GM12878 (cell line): ENCODE data around the gene MAGIX. TPM values are rescaled to one million over a fixed set of nuclear protein-coding genes. Genes with fewer than 3 reads are reported as not detected.

Experiments used
- ATAC-seq: fragments of 200-7000 bp; cut with Tn5 transposase; 3 replicates; pipeline ENCODE4 v1.9.1; 2020; ENCODE audit warnings: mild to moderate bottlenecking, moderate library complexity
- BruUV-seq: library from RNA; stranded (reverse); fragments of 400-500 nt; replicated peaks from 2 replicates; lab custom pipeline; 2021; lab: Mats Ljungman, UMichigan
- CTCF ChIA-PET: fragments of 300-600 bp; sonication (Branson Sonifier 250); formaldehyde crosslinking; extraction: SDS; loops from one replicate; lab custom pipeline; 2021; ENCODE audit warnings: inconsistent platforms; lab: Yijun Ruan, JAX
- POLR2A ChIA-PET: fragments of 350-600 bp; formaldehyde crosslinking; extraction: SDS; loops from one replicate; lab custom pipeline; 2021; ENCODE audit warnings: inconsistent platforms; lab: Charles Lee
- RAD21 ChIA-PET: fragments of 300-600 bp; sonication (Branson Sonifier 250); formaldehyde crosslinking; loops from one replicate; lab custom pipeline; 2023; ENCODE audit warnings: antibody characterized with exemption; ENCODE audit not compliant: unreplicated experiment; lab: Charles Lee
- SMC1A ChIA-PET: fragments of 300-600 bp; sonication (Branson Sonifier 250); formaldehyde crosslinking; loops from one replicate; lab custom pipeline; 2023; ENCODE audit not compliant: unreplicated experiment, uncharacterized antibody; lab: Charles Lee
- DNase-seq: peaks from one replicate; pipeline ENCODE4 v3.0.0-alpha.2; 2011; ENCODE audit warnings: low read depth, low spot score
- FAIRE-seq: peaks from 3 replicates; lab custom pipeline; 2011; peaks lifted over from hg19 to GRCh38; lab: Jason Lieb, UNC
- H2AFZ ChIP-seq: 2 replicates; pipeline ENCODE4 v1.6.0; 2011; ENCODE audit warnings: low read depth, low read length, control low read depth; ENCODE audit not compliant: control insufficient read depth
- H3K27ac ChIP-seq: 2 replicates; pipeline ENCODE4 v1.5.1; 2011; ENCODE audit warnings: control low read depth; ENCODE audit not compliant: control insufficient read depth, insufficient read depth
- H3K27me3 ChIP-seq, 2 experiments: replicated peaks in 1 of 2; 2 replicates each; pipeline versions ENCODE4 v1.6.0 to v1.6.1; 2011; ENCODE audit warnings: low read length in 1 of 2; ENCODE audit not compliant: control insufficient read depth in 2 of 2, insufficient read depth in 2 of 2
- H3K36me3 ChIP-seq, 2 experiments: 2 replicates each; pipeline ENCODE4 v1.5.1; 2011; ENCODE audit warnings: low read length in 1 of 2; ENCODE audit not compliant: control insufficient read depth in 2 of 2, insufficient read depth in 2 of 2
- H3K4me1 ChIP-seq: 2 replicates; pipeline ENCODE4 v1.6.1; 2011; ENCODE audit warnings: mild to moderate bottlenecking, low read length, moderate library complexity, mixed read lengths; ENCODE audit not compliant: control insufficient read depth, insufficient read depth
- H3K4me2 ChIP-seq: 2 replicates; pipeline ENCODE4 v1.6.0; 2011; ENCODE audit warnings: control low read depth; ENCODE audit not compliant: control insufficient read depth, insufficient read depth
- H3K4me3 ChIP-seq: fragments of 200-600 bp; sonication (generic); 2 replicates; pipeline ENCODE4 v1.5.1; 2016
- H3K79me2 ChIP-seq: 2 replicates; pipeline ENCODE4 v1.6.0; 2011; ENCODE audit warnings: low read length; ENCODE audit not compliant: control insufficient read depth, insufficient read depth
- H3K9ac ChIP-seq: 2 replicates; pipeline ENCODE4 v1.8.0; 2011; ENCODE audit warnings: low read length, control low read depth, mixed read lengths; ENCODE audit not compliant: control insufficient read depth, insufficient read depth
- H3K9me3 ChIP-seq: replicated peaks from 3 replicates; pipeline ENCODE4 v1.5.1; 2011; ENCODE audit warnings: mild to moderate bottlenecking, low read length; ENCODE audit not compliant: control insufficient read depth, insufficient read depth
- H4K20me1 ChIP-seq: 2 replicates; pipeline ENCODE4 v1.6.0; 2011; ENCODE audit not compliant: control insufficient read depth, insufficient read depth
- CUX1 ChIP-seq: IDR thresholded peaks from 2 replicates; pipeline ENCODE4 v1.6.1; 2012; ENCODE audit warnings: improper control_type of control experiment, low read depth, low read length; ENCODE audit not compliant: insufficient replicate concordance
- ETV6 ChIP-seq, 2 experiments: fragments of 450-650 bp in 1 of 2; IDR thresholded peaks in 1 of 2; conservative IDR thresholded peaks in 1 of 2; 2 replicates each; pipeline ENCODE4 v1.6.1; 2014; ENCODE audit warnings: antibody characterized with exemption in 1 of 2, borderline replicate concordance in 1 of 2, low read depth in 1 of 2, mild to moderate bottlenecking in 1 of 2, moderate library complexity in 1 of 2
- GABPA ChIP-seq: IDR thresholded peaks from 2 replicates; pipeline ENCODE4 v1.6.1; 2014; ENCODE audit warnings: antibody characterized with exemption, low read depth, mild to moderate bottlenecking, inconsistent platforms
- KDM1A ChIP-seq: fragments of 200-600 bp; sonication (generic); IDR thresholded peaks from 2 replicates; pipeline ENCODE4 v1.6.1; 2016; ENCODE audit warnings: borderline replicate concordance
- KLF5 ChIP-seq: fragments of 450-650 bp; IDR thresholded peaks from 2 replicates; pipeline ENCODE4 v1.6.1; 2014; ENCODE audit warnings: mild to moderate bottlenecking; ENCODE audit not compliant: partially characterized antibody
- LARP7 ChIP-seq: fragments of 450-650 bp; IDR thresholded peaks from 2 replicates; pipeline ENCODE4 v1.6.1; 2017; ENCODE audit warnings: mild to moderate bottlenecking
- NR2C1 ChIP-seq: fragments of 450-650 bp; IDR thresholded peaks from 2 replicates; pipeline ENCODE4 v1.6.1; 2017; ENCODE audit warnings: antibody characterized with exemption, mild to moderate bottlenecking, moderate library complexity
- PML ChIP-seq: IDR thresholded peaks from 2 replicates; pipeline ENCODE4 v1.6.1; 2012; ENCODE audit warnings: low read length, inconsistent platforms
- POLR2AphosphoS2 ChIP-seq: IDR thresholded peaks from 2 replicates; pipeline ENCODE4 v1.6.1; 2011; ENCODE audit warnings: low read depth, mild to moderate bottlenecking, low read length, improper control_type of control experiment, moderate library complexity
- SMAD5 ChIP-seq: IDR thresholded peaks from 2 replicates; pipeline ENCODE4 v1.6.1; 2016; ENCODE audit warnings: antibody characterized with exemption, low read depth
- ZNF24 ChIP-seq: fragments of 450-650 bp; IDR thresholded peaks from 2 replicates; pipeline ENCODE4 v1.6.1; 2017; ENCODE audit warnings: antibody characterized with exemption, mild to moderate bottlenecking
- WGBS: methylation state at CpG from one replicate; pipeline ENCODE4 v1.1.6; 2016; ENCODE audit warnings: low lambda C conversion rate; ENCODE audit not compliant: insufficient replicate concordance, insufficient coverage; ENCODE audit errors: missing lambda C conversion rate; 5-methylcytosine and 5-hydroxymethylcytosine counted together
- in situ Hi-C: fragments of 300-500 bp; cut with MboI; formaldehyde crosslinking; loops from 9 replicates; pipeline ENCODE4 v1.14.3; 2018; ENCODE audit warnings: mixed read lengths
- intact Hi-C: fragments of 100-400 bp; cut with micrococcal nuclease; formaldehyde crosslinking; loops from one replicate; pipeline ENCODE4 v1.14.2; 2022; ENCODE audit not compliant: unreplicated experiment
- polyA plus RNA-seq, 11 experiments: library from polyadenylated mRNA; depleted of rRNA in 4 of 11; unstranded in 6 of 11; stranded (reverse) in 5 of 11; fragments of >200 nt; fragmentation: Nextera tagmentation in 4 of 11; fragmentation: Illumina TruSeq in 1 of 11; extraction: Ambion mirVana in 4 of 11; extraction: Trizol in 1 of 11; gene quantifications; 1 replicate in 1 of 11; 2 replicates in 10 of 11; pipeline versions ENCODE4 v1.2.1 to v1.2.3, GENCODE V29; 2011 to 2016; ENCODE audit warnings: inconsistent platforms in 2 of 11, missing spikeins in 2 of 11, low read depth in 1 of 11
- total RNA-seq, 4 experiments: library from RNA; depleted of rRNA in 3 of 4; stranded (reverse); fragments of >200 nt in 3 of 4; fragmentation: Illumina TruSeq in 1 of 4; extraction: Trizol in 1 of 4; gene quantifications; 2 replicates each; pipeline versions ENCODE4 v1.2.1 to v1.2.3, GENCODE V29; 2013 to 2021
- TF ChIP-seq, protein P1 (sequence below): fragments of 450-650 bp; formaldehyde crosslinking; IDR thresholded peaks from 2 replicates; pipeline ENCODE4 v1.4.0; 2020; ENCODE audit warnings: mild to moderate bottlenecking, moderate library complexity
- TF ChIP-seq, protein P2 (sequence below): IDR thresholded peaks from 2 replicates; pipeline ENCODE4 v1.6.1; 2011; ENCODE audit warnings: low read depth, low read length, improper control_type of control experiment, borderline replicate concordance

MAGIX gene
- total and polyA plus RNA-seq, 10 of the 15 experiments (the other 5 are each of a cell fraction or from before 2014, with no cell fraction given) = 0.03 to 2.5 (median 0.82) TPM

- H3K36me3 ChIP-seq = no peaks in the 10 kb centered on the region
- H3K4me2 ChIP-seq = no peak overlapping the region
- no peak overlapping the region for H2AFZ ChIP-seq
- DNase-seq (no peak), ATAC-seq (no peak), FAIRE-seq (no peak)
- no peaks in the 10 kb centered on the region for H3K9me3 ChIP-seq
- ChIA-PET CTCF (interaction anchor here (3.5 kb wide), 1 partner anchor 18 kb away, joined by 17 read pairs; no protein-coding TSS in a partner anchor), POLR2A (no interaction called here), SMC1A (no interaction called here), RAD21 (interaction anchor here (1.1 kb wide), 1 partner anchor 19 kb away, joined by 3 read pairs; no protein-coding TSS in a partner anchor)
- no peak overlapping the region for H3K9ac ChIP-seq
- WGBS = 28% methylated on average over 8 of the region's 8 CpGs
- no peak overlapping the region for H3K27ac ChIP-seq
- H3K4me1 ChIP-seq = no peaks in the 10 kb centered on the region
- intact Hi-C loops (no loop called here), in situ Hi-C loops (no loop called here)
- no peaks in the 10 kb centered on the region for H3K79me2 ChIP-seq
- BruUV-seq = no TSS peak
- H4K20me1 ChIP-seq = no peaks in the 10 kb centered on the region
- no peaks in the 10 kb centered on the region for H3K27me3 ChIP-seq
- H3K4me3 ChIP-seq = no peak overlapping the region
- TF ChIP-seq ETV6 (conservative IDR thresholded peaks at IDR 0.05 in 1 of 2, IDR thresholded peaks at IDR 0.05 in 1 of 2; ENCODE audit: borderline replicate concordance in 1 of 2, low read depth in 1 of 2) = no peak
- TF ChIP-seq, protein P1, sequence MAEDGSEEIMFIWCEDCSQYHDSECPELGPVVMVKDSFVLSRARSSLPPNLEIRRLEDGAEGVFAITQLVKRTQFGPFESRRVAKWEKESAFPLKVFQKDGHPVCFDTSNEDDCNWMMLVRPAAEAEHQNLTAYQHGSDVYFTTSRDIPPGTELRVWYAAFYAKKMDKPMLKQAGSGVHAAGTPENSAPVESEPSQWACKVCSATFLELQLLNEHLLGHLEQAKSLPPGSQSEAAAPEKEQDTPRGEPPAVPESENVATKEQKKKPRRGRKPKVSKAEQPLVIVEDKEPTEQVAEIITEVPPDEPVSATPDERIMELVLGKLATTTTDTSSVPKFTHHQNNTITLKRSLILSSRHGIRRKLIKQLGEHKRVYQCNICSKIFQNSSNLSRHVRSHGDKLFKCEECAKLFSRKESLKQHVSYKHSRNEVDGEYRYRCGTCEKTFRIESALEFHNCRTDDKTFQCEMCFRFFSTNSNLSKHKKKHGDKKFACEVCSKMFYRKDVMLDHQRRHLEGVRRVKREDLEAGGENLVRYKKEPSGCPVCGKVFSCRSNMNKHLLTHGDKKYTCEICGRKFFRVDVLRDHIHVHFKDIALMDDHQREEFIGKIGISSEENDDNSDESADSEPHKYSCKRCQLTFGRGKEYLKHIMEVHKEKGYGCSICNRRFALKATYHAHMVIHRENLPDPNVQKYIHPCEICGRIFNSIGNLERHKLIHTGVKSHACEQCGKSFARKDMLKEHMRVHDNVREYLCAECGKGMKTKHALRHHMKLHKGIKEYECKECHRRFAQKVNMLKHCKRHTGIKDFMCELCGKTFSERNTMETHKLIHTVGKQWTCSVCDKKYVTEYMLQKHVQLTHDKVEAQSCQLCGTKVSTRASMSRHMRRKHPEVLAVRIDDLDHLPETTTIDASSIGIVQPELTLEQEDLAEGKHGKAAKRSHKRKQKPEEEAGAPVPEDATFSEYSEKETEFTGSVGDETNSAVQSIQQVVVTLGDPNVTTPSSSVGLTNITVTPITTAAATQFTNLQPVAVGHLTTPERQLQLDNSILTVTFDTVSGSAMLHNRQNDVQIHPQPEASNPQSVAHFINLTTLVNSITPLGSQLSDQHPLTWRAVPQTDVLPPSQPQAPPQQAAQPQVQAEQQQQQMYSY = no peak
- TF ChIP-seq KLF5 = no peak
- TF ChIP-seq GABPA = no peak
- no peak for TF ChIP-seq CUX1
- no peak for TF ChIP-seq ZNF24
- no peak for TF ChIP-seq SMAD5
- TF ChIP-seq KDM1A = no peak
- TF ChIP-seq PML = no peak
- TF ChIP-seq POLR2AphosphoS2 = no peak
- TF ChIP-seq LARP7 = no peak
- no peak for TF ChIP-seq NR2C1
- TF ChIP-seq, protein P2, sequence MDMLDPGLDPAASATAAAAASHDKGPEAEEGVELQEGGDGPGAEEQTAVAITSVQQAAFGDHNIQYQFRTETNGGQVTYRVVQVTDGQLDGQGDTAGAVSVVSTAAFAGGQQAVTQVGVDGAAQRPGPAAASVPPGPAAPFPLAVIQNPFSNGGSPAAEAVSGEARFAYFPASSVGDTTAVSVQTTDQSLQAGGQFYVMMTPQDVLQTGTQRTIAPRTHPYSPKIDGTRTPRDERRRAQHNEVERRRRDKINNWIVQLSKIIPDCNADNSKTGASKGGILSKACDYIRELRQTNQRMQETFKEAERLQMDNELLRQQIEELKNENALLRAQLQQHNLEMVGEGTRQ = no peak
These were observed 47.8 kb downstream of the MAGIX start for GRCh38 chrX:49210406-49210805.
